HG03064 (cell line): ENCODE data around the gene ZBTB7C.

Source experiments
- ATAC-seq: cut with Tn5 transposase; IDR thresholded peaks from one replicate; pipeline ENCODE4 v1.9.1; 2021; ENCODE audit warnings: low read depth; ENCODE audit not compliant: unreplicated experiment

The ZBTB7C gene

DNA sequence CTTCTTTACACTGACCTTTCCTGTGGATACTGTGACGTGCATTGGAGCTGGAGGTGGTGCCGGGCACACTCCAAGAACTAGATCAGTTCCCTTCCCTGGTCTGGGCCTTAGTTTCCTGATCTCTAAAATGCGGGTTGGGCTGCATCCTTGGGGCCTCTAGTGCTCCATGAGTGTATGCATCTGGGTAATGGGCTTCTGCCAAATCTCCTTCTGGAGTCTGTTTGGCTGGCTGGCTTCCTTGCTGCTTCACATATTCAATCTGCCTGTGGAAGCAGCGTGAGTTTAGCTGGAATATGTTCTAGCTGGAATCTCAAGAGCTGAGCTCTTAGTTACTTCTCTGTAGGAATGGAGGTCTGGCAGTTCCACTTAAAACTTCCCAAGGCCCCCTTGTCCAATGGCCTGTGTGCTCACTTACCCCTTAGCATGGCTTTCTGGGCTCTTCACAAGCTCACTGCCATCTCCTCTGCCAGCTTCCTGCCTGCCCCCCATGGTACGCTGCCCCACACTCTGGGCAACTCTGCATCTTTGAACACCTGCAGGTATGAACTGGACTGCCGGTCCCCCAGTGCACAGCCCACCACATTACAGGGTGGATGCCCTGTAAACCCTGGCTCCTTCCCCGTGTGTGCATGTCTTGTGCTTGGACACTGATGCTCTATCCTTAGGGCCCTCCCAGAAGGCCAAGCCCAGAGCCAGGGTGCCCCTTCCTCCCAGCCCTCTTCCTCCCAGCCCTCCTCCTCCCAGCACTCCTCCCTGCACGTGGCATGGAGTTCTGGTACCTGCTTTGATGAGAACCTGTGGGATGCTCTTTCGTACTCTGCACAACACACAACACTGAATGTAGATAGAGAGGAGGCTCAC lies 375.2 kb downstream of the ZBTB7C start:
- no peak for ATAC-seq

DNA sequence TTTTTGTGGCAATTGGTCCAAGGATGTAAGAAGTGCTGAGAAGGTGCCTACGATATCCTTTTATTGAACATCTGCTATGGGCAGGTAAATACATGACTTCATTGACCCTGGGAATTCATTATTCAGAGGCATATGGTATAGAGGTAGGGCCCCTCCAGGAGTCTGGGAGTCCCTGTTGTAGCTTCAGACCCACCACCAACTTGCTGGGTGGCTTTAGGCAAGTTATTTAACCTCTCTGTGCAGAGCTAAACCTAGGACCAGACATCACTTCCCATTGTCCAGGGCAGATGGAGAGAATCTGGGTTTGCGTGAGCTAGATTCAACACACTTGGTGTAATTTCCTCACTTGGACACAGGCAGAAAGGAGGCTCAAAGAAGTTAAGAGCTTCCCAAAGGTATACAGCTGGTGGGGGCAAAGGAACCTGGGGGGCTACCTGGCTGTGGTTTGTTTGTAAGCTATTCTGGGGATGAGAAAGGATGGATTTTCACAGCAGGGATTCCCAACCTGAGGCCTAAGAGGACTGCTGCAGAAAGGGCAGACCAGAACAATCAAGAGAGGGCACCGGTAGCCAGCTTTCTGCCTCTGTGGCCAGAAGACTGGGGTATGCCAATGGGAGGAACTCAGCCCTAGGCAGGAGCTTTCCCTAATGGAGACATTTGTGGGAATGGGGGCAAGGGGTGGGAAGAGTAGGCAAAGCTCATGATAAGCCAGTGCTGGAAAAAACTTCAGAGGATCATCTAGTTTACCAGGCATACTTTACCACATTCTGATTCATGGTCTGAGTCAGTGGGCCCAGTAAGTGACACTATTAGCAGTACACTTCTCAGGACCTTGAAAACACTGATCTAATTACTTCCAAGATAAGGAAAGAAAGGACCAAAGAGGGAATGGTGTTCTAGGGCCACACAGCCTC lies 376.1 kb downstream of the ZBTB7C start:
- ATAC-seq, result no peak

GRCh38 chr18:48031641-48032040 lies 377.5 kb downstream of the ZBTB7C start:
- no peak for ATAC-seq

DNA sequence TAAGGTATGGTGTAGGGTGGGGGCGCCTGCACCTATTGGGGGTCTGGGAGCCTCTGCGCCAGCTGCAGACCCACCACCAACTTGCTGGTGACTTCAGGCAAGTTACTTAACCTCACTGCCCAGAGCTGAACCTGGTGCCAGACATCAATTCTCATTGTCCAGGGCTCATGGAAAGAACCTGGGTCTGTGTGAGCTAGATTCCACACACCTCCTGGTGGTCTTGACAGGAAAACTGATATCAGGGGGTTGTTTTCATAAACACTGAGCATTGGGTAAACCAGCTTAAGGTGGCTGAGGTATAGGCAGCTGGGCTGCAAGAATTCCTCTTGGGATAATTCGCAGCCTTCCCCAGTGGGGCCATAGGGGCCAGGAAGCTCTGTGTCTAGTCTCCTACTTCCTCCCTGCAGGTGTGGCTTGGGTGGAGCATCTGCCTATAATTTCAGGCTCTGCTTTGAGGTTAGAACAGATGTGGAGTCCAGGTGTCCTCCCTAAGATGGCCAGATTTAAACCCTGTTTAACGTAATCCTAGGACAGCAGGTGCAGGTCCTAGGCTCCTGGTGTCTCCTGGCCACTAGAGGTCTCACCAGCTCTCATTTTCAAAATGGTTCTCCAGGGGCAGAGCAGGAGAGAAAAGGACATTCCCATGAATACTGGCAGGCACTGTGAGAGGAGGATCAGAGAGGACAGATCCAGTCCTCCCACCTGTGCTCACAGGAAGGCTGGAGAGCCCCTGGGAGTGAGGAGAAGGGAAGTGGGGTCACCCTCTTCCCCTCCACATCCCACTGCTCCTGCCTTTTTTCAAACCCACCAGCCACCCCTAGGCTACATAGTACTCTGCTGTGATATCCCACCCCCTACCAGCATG lies 378.3 kb downstream of the ZBTB7C start:
- no peak for ATAC-seq

DNA sequence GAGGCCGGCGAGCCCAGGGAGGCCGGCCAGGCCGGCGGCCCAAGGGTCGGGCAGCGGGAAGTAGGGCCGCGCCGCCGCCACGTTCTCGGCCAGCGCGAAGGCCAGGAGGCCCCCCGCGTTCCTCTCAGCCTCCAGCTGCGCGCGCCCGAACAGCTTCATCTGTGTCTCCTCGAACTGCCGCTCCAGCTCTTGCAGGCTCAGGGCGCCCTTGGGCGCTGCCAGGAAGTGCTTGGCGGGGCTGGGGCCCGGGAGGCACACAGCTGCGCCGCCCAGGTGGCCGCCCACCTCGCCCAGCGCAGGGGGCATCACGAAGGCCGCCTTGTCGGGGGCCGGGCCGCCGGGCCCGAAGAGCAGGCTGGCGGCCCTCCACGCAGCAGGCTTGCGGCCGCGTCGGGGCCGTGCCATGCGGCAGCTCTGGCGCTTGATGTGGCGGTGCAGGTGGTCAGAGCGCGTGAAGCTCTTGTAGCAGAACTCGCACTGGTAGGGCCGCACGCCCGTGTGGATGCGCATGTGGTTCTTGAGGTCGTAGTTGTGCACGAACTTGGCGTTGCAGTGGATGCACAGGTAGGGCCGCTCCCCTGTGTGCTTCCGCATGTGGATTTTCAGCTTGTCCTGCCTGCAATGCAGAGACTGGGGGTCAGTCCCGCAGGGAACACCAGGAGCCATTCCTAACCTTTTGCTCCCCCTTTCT lies 379.7 kb downstream of the ZBTB7C start:
- ATAC-seq, result no peak

DNA sequence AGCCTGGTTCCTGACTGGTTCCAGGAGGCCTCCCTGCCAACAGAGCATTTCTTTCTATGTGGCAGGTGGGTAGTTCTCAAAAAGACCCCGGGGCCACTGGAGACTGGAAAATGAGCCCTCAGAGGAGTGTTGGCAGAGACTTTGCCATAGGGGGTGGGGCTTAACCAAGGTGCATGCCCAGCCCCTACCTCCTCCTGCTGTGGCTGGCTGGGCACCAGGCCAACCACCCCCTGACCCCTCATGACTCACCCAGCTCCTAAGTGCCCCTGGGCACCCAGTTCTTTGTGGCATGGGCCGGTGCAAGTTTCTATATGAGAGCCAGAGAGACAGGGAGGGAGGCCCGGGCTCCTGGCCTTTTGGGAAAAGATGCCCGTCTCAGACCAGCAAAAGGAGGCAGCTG lies 380.5 kb downstream of the ZBTB7C start:
- ATAC-seq, result no peak

GRCh38 chr18:48028081-48028480 lies 381.1 kb downstream of the ZBTB7C start:
- no peak for ATAC-seq

- ATAC-seq, result no peak
Observed at GRCh38 chr18:48027401-48027963, 381.7 kb downstream of the ZBTB7C start.

DNA sequence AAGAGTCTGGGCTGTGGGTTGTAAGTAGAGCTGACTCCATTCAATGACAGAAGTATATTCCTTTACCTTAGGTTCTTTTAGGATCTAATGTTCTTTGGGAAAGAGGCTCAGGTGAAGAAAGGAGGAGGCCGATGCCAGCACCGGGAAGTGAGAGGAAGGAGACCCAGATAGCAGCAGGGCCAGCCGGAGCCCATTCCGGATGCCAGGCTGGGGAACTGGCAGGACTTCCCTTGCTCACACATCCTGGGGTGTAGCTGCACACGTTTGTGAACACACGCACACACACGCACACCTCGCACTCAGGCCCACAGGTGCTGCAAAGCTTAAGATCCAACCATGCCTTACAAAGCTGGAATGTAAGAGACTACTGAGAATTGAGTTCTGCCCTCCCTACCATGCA lies 383.0 kb downstream of the ZBTB7C start:
- no peak for ATAC-seq

GRCh38 chr18:48024881-48025660 lies 384.1 kb downstream of the ZBTB7C start:
- no peak for ATAC-seq

DNA sequence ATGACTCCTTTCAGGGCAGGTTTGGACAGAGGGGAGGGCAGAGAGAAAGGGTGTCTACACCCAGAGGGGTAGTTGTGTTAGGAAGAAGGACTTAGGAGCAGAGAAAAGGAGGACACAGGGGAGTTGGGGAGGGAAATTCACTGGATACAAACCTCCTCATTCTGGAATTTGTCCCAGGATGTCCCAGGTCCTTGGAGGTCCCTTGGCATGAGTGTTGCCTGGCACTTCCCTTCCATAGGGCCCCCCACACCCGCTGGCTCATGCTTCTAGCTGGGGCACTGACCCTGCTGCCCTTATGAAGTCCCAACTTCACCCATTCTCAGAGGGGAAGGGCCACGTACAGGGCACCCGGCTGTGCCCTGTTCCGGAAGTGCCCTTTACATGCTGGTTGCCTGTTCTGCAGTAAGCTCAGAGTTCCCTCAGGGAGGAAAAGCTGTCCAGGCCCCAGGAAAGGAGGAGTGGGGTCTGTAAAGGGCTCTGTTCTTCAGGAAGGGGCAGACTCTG lies 385.1 kb downstream of the ZBTB7C start:
- no peak for ATAC-seq

DNA sequence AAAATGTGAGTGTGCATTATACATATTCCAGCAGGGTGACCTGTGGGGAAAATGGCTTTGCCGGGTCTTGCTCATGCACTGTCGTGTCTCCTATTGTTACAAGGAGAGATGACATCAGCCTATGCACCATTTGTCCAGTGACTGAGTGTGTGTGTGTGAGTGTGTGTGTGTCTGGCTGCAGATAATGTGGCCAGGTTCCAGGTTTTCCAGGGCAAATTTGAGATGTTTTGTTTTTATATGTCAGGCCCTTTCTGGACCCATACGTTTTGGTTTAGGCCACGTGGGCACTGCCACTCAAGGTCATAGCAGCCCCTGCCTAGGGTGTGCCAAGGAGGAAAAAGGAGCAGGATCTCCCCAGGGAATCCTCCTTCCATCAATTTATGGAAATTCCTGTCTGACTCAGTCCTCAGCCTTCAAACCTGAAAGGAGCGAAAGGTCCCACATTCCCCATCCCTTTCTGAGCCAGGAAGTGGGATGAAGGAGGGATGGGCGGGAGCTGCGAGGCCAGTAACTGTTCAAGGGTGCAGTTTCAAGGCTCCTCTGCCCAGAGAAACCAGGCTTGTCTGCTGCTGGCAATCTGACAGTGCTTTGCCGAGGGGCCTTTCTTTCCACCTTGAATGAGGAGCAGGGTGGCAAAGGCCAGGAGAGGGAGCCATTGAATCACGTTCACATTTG lies 385.7 kb downstream of the ZBTB7C start:
- ATAC-seq, result no peak

DNA sequence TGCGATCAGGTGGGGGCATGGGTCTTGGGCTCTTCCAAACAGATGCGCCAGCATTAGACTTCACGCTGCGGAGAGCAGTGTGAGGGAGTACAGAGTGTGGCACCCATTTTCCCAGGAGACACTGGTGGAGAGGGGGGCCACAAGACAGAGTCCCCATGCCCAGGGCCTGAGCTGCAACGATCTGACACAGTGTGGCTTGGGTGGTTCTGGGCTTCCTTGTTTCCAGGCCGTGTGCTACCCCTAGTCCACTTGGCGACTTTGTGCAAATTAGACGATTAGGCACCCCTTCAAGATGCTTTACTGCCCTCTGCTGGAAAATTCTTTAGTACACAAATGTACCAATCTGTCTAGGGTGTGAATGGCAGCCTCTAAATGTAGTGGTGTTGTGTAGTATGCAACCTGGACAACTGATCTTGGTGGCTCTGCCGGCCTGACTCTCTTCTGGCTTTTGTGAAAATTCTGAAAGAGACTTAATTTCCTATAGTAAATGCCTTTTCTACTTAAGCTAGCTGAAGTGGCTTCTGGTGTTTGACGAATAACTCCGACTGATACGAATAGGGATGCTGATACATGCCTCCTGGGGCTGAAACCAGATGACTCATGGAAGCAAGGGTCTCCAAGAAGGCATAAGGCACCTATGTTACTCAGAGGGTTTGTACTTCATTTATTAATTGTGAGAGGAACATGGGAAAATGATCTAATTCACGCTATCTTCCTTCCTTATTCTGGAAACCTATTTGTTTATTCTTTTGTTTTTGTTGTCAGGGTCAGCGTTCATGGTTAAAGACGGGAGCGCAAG lies 386.5 kb downstream of the ZBTB7C start:
- ATAC-seq, result no peak

GRCh38 chr18:48022021-48022420 lies 387.2 kb downstream of the ZBTB7C start:
- ATAC-seq, result no peak

DNA sequence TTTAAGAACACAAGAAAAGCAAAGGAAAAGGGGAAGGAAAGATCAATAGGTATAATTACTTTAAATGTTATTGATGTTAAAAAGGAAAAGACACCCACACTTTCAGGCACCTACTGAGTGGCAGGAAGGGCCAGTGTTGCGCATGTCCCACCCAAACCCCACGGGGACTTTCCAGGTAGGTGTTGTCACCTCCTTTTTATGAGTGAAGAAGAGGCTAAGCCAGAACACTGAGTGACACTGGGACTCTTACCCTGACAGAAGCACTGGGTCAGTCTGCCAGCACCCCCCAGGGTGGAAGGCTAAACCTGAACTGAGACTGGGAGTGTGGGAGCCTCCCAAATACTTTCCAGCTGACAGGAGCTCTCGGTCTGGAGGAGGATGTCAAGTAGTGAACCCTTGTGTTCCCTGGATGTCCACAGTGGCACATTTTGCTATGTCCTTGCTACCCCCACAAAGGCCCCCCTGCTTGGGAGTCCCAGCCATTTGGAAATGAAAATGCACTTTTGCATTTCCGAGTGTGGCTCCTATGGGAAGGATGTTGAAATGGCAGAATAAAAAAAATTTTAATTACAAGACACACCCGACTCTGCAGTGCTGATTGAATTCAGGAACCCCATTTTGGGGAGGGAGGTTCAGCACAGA lies 387.8 kb downstream of the ZBTB7C start:
- no peak for ATAC-seq

GRCh38 chr18:48020337-48021250 lies 388.6 kb downstream of the ZBTB7C start:
- no peak for ATAC-seq
